22Rv1 (cell line): Measurements from ENCODE around the gene SIPA1L3.

Source experiments
- CTCF ChIP-seq: fragments of 450-650 bp; IDR thresholded peaks from 2 replicates; pipeline ENCODE4 v1.5.1; 2017; ENCODE audit warnings: mild to moderate bottlenecking
- ZFX ChIP-seq: fragments of 450-650 bp; IDR thresholded peaks from 2 replicates; pipeline ENCODE4 v1.6.1; 2017; ENCODE audit warnings: antibody characterized with exemption, borderline replicate concordance

- TF ChIP-seq CTCF (no peak), ZFX (no peak)
These were observed 157.8 kb downstream of the SIPA1L3 start for GRCh38 chr19:38064661-38065425.
